GM12878 (cell line): ENCODE results near the gene UST. TPM values are rescaled to one million over a fixed set of nuclear protein-coding genes. Genes with fewer than 3 reads are reported as not detected.

Experiments
- ATAC-seq: fragments of 200-7000 bp; cut with Tn5 transposase; 3 replicates; pipeline ENCODE4 v1.9.1; 2020; ENCODE audit warnings: mild to moderate bottlenecking, moderate library complexity
- BruUV-seq: library from RNA; stranded (reverse); fragments of 400-500 nt; replicated peaks from 2 replicates; lab custom pipeline; 2021; lab: Mats Ljungman, UMichigan
- CTCF ChIA-PET: fragments of 300-600 bp; sonication (Branson Sonifier 250); formaldehyde crosslinking; extraction: SDS; loops from one replicate; lab custom pipeline; 2021; ENCODE audit warnings: inconsistent platforms; lab: Yijun Ruan, JAX
- POLR2A ChIA-PET: fragments of 350-600 bp; formaldehyde crosslinking; extraction: SDS; loops from one replicate; lab custom pipeline; 2021; ENCODE audit warnings: inconsistent platforms; lab: Charles Lee
- RAD21 ChIA-PET: fragments of 300-600 bp; sonication (Branson Sonifier 250); formaldehyde crosslinking; loops from one replicate; lab custom pipeline; 2023; ENCODE audit warnings: antibody characterized with exemption; ENCODE audit not compliant: unreplicated experiment; lab: Charles Lee
- SMC1A ChIA-PET: fragments of 300-600 bp; sonication (Branson Sonifier 250); formaldehyde crosslinking; loops from one replicate; lab custom pipeline; 2023; ENCODE audit not compliant: unreplicated experiment, uncharacterized antibody; lab: Charles Lee
- DNase-seq: peaks from one replicate; pipeline ENCODE4 v3.0.0-alpha.2; 2011; ENCODE audit warnings: low read depth, low spot score
- FAIRE-seq: peaks from 3 replicates; lab custom pipeline; 2011; peaks lifted over from hg19 to GRCh38; lab: Jason Lieb, UNC
- H2AFZ ChIP-seq: 2 replicates; pipeline ENCODE4 v1.6.0; 2011; ENCODE audit warnings: low read depth, low read length, control low read depth; ENCODE audit not compliant: control insufficient read depth
- H3K27ac ChIP-seq: 2 replicates; pipeline ENCODE4 v1.5.1; 2011; ENCODE audit warnings: control low read depth; ENCODE audit not compliant: control insufficient read depth, insufficient read depth
- H3K27me3 ChIP-seq, 2 experiments: replicated peaks in 1 of 2; 2 replicates each; pipeline versions ENCODE4 v1.6.0 to v1.6.1; 2011; ENCODE audit warnings: low read length in 1 of 2; ENCODE audit not compliant: control insufficient read depth in 2 of 2, insufficient read depth in 2 of 2
- H3K36me3 ChIP-seq, 2 experiments: 2 replicates each; pipeline ENCODE4 v1.5.1; 2011; ENCODE audit warnings: low read length in 1 of 2; ENCODE audit not compliant: control insufficient read depth in 2 of 2, insufficient read depth in 2 of 2
- H3K4me1 ChIP-seq: 2 replicates; pipeline ENCODE4 v1.6.1; 2011; ENCODE audit warnings: mild to moderate bottlenecking, low read length, moderate library complexity, mixed read lengths; ENCODE audit not compliant: control insufficient read depth, insufficient read depth
- H3K4me2 ChIP-seq: 2 replicates; pipeline ENCODE4 v1.6.0; 2011; ENCODE audit warnings: control low read depth; ENCODE audit not compliant: control insufficient read depth, insufficient read depth
- H3K4me3 ChIP-seq: fragments of 200-600 bp; sonication (generic); 2 replicates; pipeline ENCODE4 v1.5.1; 2016
- H3K79me2 ChIP-seq: 2 replicates; pipeline ENCODE4 v1.6.0; 2011; ENCODE audit warnings: low read length; ENCODE audit not compliant: control insufficient read depth, insufficient read depth
- H3K9ac ChIP-seq: 2 replicates; pipeline ENCODE4 v1.8.0; 2011; ENCODE audit warnings: low read length, control low read depth, mixed read lengths; ENCODE audit not compliant: control insufficient read depth, insufficient read depth
- H3K9me3 ChIP-seq: replicated peaks from 3 replicates; pipeline ENCODE4 v1.5.1; 2011; ENCODE audit warnings: mild to moderate bottlenecking, low read length; ENCODE audit not compliant: control insufficient read depth, insufficient read depth
- H4K20me1 ChIP-seq: 2 replicates; pipeline ENCODE4 v1.6.0; 2011; ENCODE audit not compliant: control insufficient read depth, insufficient read depth
- BCL11A ChIP-seq: IDR thresholded peaks from 2 replicates; pipeline ENCODE4 v1.6.1; 2011; ENCODE audit warnings: low read depth, low read length
- HDAC6 ChIP-seq: fragments of 200-600 bp; sonication (generic); IDR thresholded peaks from one replicate; pipeline ENCODE4 v1.8.0; 2017; ENCODE audit warnings: antibody characterized with exemption; ENCODE audit not compliant: unreplicated experiment
- NFYA ChIP-seq: IDR thresholded peaks from 2 replicates; pipeline ENCODE4 v1.6.1; 2011; ENCODE audit warnings: low read depth, mild to moderate bottlenecking, low read length, improper control_type of control experiment, borderline replicate concordance
- NFYB ChIP-seq: IDR thresholded peaks from 2 replicates; pipeline ENCODE4 v1.6.1; 2011; ENCODE audit warnings: low read depth, mild to moderate bottlenecking, low read length, improper control_type of control experiment, moderate library complexity; ENCODE audit not compliant: insufficient read depth
- NR2C2 ChIP-seq: IDR thresholded peaks from 2 replicates; pipeline ENCODE4 v1.6.1; 2011; ENCODE audit warnings: borderline replicate concordance, low read depth; ENCODE audit not compliant: control insufficient read depth, insufficient read length
- POLR2AphosphoS2 ChIP-seq: IDR thresholded peaks from 2 replicates; pipeline ENCODE4 v1.6.1; 2011; ENCODE audit warnings: low read depth, mild to moderate bottlenecking, low read length, improper control_type of control experiment, moderate library complexity
- SP1 ChIP-seq: IDR thresholded peaks from one replicate; pipeline ENCODE4 v1.6.1; 2011; ENCODE audit warnings: low read depth, low read length
- STAT3 ChIP-seq: IDR thresholded peaks from 2 replicates; pipeline ENCODE4 v1.6.1; 2011; ENCODE audit warnings: low read depth, low read length, improper control_type of control experiment
- TCF3 ChIP-seq: IDR thresholded peaks from 2 replicates; pipeline ENCODE4 v1.6.1; 2012; ENCODE audit warnings: low read depth, mild to moderate bottlenecking, low read length, borderline replicate concordance; ENCODE audit not compliant: insufficient read depth
- ZSCAN29 ChIP-seq: fragments of 450-650 bp; IDR thresholded peaks from 2 replicates; pipeline ENCODE4 v1.6.1; 2017; ENCODE audit warnings: mild to moderate bottlenecking, moderate library complexity
- WGBS: methylation state at CpG from one replicate; pipeline ENCODE4 v1.1.6; 2016; ENCODE audit warnings: low lambda C conversion rate; ENCODE audit not compliant: insufficient replicate concordance, insufficient coverage; ENCODE audit errors: missing lambda C conversion rate; 5-methylcytosine and 5-hydroxymethylcytosine counted together
- in situ Hi-C: fragments of 300-500 bp; cut with MboI; formaldehyde crosslinking; loops from 9 replicates; pipeline ENCODE4 v1.14.3; 2018; ENCODE audit warnings: mixed read lengths
- intact Hi-C: fragments of 100-400 bp; cut with micrococcal nuclease; formaldehyde crosslinking; loops from one replicate; pipeline ENCODE4 v1.14.2; 2022; ENCODE audit not compliant: unreplicated experiment
- polyA plus RNA-seq, 11 experiments: library from polyadenylated mRNA; depleted of rRNA in 4 of 11; unstranded in 6 of 11; stranded (reverse) in 5 of 11; fragments of >200 nt; fragmentation: Nextera tagmentation in 4 of 11; fragmentation: Illumina TruSeq in 1 of 11; extraction: Ambion mirVana in 4 of 11; extraction: Trizol in 1 of 11; gene quantifications; 1 replicate in 1 of 11; 2 replicates in 10 of 11; pipeline versions ENCODE4 v1.2.1 to v1.2.3, GENCODE V29; 2011 to 2016; ENCODE audit warnings: inconsistent platforms in 2 of 11, missing spikeins in 2 of 11, low read depth in 1 of 11
- total RNA-seq, 4 experiments: library from RNA; depleted of rRNA in 3 of 4; stranded (reverse); fragments of >200 nt in 3 of 4; fragmentation: Illumina TruSeq in 1 of 4; extraction: Trizol in 1 of 4; gene quantifications; 2 replicates each; pipeline versions ENCODE4 v1.2.1 to v1.2.3, GENCODE V29; 2013 to 2021

Gene UST
- total and polyA plus RNA-seq, 10 of the 15 experiments (the other 5 are each of a cell fraction or from before 2014, with no cell fraction given) = 0.74 to 43.3 (median 2.2) TPM

DNA sequence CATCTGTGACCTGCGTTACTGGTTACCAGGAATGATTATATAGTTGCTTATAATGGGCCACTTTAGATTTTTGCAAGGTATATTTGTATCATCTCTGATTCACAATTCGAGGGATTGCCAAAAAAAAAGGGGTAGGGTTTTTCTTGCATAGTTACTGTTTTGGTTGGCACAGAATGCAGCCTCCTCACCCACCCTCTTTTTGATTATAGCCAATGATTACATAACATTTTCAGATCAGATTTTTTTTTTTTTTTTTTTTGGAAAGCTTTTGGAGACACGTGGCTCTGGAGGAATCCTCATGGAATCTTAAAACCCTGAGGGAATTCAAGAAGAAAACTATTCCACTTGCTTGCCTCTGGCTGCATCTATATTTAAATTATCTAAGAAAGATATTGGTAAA, 53.7 kb downstream of the UST start:
- intact Hi-C loops (no loop called here), in situ Hi-C loops (no loop called here)
- POLR2A ChIA-PET = interaction anchor here (0.6 to 1.3 kb wide), 2 partner anchors 45 to 57 kb away, joined by 4 read pairs; no protein-coding TSS in a partner anchor
- no peak overlapping the region for H3K27ac ChIP-seq
- TF ChIP-seq BCL11A = no peak
- no peak for TF ChIP-seq ZSCAN29
- TF ChIP-seq TCF3 = no peak
- no peak for TF ChIP-seq NFYB
- no peak for TF ChIP-seq SP1
- no peak for TF ChIP-seq POLR2AphosphoS2
- TF ChIP-seq NR2C2 = no peak
- TF ChIP-seq STAT3 = no peak
- TF ChIP-seq HDAC6 = no peak
- no peak for TF ChIP-seq NFYA
- H3K4me2 ChIP-seq = no peak overlapping the region
- H4K20me1 ChIP-seq = no peaks in the 10 kb centered on the region
- H3K4me1 ChIP-seq = no peaks in the 10 kb centered on the region
- WGBS = 22% methylated on average over 3 of the region's 3 CpGs
- H3K9ac ChIP-seq = no peak overlapping the region
- RAD21 ChIA-PET = interaction anchor here (0.6 kb wide), 1 partner anchor 8 kb away, joined by 5 read pairs; no protein-coding TSS in a partner anchor
- H3K27me3 ChIP-seq = peaks cover 0 to 2% of the 10 kb centered on the region in 2 experiments; a peak in 1 of 4 replicates
- ATAC-seq = no peak
- H3K4me3 ChIP-seq = no peak overlapping the region
- CTCF ChIA-PET = interaction anchor here (1.1 to 2.1 kb wide), 2 partner anchors 10 to 16 kb away, joined by 3 to 6 read pairs; no protein-coding TSS in a partner anchor
- SMC1A ChIA-PET = interaction anchor here (0.8 to 2.0 kb wide), 5 partner anchors 8 to 16 kb away, joined by 3 to 6 read pairs (median 4); no protein-coding TSS in a partner anchor
- DNase-seq = no peak
- FAIRE-seq = no peak
- H3K79me2 ChIP-seq = no peaks in the 10 kb centered on the region
- no peaks in the 10 kb centered on the region for H3K36me3 ChIP-seq
- H3K9me3 ChIP-seq = no peaks in the 10 kb centered on the region
- no peak overlapping the region for H2AFZ ChIP-seq
- BruUV-seq = no TSS peak
